AG09319 (cell line): Measurements from ENCODE around the gene VAV2.
A peak's percentile ranks its signal among the peaks of the same experiment; 100 is the strongest.

Experiments used
- DNase-seq: peaks from one replicate; pipeline ENCODE4 v3.0.0-alpha.2; 2010; ENCODE audit warnings: low read depth; ENCODE audit errors: extremely low read depth
- CTCF ChIP-seq: IDR thresholded peaks from 2 replicates; pipeline ENCODE4 v1.5.1; 2011; ENCODE audit warnings: low read depth, mild to moderate bottlenecking, inconsistent platforms, low read length, moderate library complexity

The VAV2 gene

GRCh38 chr9:133727876-133728441 lies 264.2 kb downstream of the VAV2 start:
- no peak for DNase-seq
- no peak for TF ChIP-seq CTCF

DNA sequence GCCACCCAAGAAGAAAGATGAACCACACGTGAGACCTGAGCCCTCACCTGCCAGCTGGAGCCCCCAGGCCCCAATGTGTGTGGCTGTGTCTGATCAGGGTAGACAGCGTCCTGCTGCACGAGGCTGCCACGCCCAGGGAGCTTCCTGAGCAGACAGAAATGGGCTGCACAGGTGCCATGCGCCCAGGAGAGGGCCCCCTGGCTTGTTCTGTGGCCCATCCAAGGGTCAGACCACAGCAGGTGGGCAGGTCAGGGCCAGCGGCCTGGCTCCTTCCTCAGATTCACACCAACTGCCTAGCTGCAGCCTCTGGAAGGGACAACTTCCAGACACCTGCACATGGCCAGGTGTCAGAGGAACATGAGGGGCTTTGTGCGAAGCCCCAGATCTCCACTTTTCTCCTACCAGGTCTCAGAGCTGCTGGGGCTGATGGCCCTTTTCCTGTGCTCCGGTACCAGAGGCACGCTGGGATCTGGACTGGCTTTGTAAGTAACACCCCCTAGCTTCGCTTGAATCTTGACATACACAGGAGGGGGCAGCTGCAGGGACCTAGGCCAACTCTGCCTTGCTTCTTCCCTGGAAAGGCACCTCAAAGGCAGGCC lies 264.7 kb downstream of the VAV2 start:
- no peak for TF ChIP-seq CTCF
- DNase-seq: no peak

GRCh38 chr9:133726401-133727276 lies 265.5 kb downstream of the VAV2 start:
- TF ChIP-seq CTCF: peak; percentile 53
- DNase-seq: no peak

GRCh38 chr9:133725886-133726285 lies 266.2 kb downstream of the VAV2 start:
- no peak for TF ChIP-seq CTCF
- DNase-seq: no peak

DNA sequence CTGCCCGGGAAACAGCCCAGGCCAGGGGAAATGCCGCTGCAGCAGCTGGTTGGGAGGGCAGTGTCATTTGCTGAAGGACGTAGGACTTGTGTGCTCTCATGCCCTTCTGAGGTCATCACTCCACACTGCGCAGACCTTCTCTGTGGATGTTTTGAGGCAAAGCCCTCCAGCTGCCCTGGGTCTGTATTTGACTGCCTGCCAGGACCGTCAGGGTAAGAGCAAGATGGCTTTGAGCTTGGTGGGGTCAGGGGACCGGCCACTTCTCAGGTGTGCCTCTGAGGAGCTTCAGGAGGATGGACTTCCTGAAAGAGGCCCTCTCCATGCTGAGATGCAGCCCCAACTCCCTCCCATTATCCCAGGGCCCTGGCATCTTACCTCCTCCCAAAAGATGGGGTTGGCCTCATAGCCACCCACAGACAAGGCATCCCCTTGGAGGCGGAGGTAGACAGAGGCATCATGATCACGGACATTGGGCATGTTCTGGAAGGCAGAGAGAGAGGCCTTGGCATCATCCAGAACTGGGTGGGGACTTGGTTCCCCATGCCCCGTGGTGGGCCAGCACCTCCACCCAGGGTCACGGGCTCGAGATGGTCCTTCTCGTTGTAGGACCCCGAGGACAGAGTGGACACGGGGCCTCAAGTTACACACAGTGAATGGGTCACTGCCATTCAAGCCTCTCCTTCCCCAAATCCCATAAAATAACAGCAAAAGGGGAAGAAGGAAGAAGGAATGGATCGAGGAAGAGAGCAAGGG lies 273.4 kb downstream of the VAV2 start:
- no peak for DNase-seq
- TF ChIP-seq CTCF: no peak

DNA sequence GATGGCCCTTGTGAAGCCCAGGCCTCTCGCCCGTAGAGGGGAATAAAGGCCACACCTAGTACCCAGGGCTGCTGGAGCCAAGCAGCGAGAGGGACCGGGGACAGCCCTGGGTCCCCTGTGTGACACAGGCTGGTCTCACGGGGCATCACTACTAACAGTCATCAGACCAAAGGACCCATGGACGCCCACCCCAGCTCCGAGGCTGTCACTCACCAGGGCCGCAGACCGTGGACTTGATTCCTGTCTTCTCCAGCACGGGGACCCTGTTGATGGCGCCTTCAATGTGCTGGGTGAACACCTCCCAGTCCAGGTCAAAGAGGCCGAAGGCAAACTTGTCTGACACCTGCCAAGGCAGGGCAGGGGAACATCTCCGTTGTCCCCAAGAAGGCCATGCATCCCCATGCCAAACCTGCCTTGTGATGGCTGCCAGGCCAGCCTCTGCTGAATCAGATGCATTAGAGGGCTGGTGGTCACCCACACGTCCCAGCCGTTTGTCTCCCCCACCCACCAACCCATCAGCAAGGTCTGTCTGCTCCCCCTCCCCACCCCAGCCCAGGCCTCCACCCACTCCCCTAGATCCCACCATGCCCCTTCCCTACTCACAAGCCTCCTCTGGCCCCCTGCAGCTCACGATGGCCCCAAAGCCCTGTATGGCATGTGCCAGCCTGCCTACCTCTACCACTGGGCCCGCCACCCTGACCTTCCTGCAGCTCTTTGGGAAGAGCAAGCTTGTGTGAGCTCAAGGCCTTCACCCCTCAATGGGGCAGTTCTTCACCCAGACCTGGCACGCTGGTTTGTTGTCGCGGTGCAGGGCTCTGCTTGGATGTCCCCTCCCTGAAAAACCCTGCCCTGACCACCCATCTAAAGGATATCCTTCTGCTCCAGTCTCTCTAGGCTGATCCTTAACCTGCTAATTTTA lies 274.8 kb downstream of the VAV2 start:
- no peak for DNase-seq
- no peak for TF ChIP-seq CTCF
